ENCODE measurements around the gene GRID1. TPM values are rescaled to one million over a fixed set of nuclear protein-coding genes. Genes with fewer than 3 reads are reported as not detected.
A peak's percentile ranks its signal among the peaks of the same experiment; 100 is the strongest.
"Not testable (repeated sequence)": the region's sequence is repeated elsewhere in the genome, so short reads cannot be mapped to it uniquely, and the experiment has no call there.

The GRID1 gene
- polyA plus RNA-seq, 1 experiment: 0.49 TPM

GRCh38 chr10:86179153-86179524 is 187.5 kb downstream of the GRID1 start:
- no peak overlapping the region for H3K4me3 ChIP-seq (ENCODE audit: low read depth, low read length)
- H3K36me3 ChIP-seq (ENCODE audit: control insufficient read depth, insufficient read depth, low read length): no peaks in the 10 kb centered on the region
- CTCF ChIA-PET: no interaction called here
- no peak for DNase-seq (ENCODE audit: low read depth)
- no peaks in the 10 kb centered on the region for H3K27me3 ChIP-seq (ENCODE audit: control insufficient read depth, insufficient read depth, low read length)
- TF ChIP-seq, protein P1, sequence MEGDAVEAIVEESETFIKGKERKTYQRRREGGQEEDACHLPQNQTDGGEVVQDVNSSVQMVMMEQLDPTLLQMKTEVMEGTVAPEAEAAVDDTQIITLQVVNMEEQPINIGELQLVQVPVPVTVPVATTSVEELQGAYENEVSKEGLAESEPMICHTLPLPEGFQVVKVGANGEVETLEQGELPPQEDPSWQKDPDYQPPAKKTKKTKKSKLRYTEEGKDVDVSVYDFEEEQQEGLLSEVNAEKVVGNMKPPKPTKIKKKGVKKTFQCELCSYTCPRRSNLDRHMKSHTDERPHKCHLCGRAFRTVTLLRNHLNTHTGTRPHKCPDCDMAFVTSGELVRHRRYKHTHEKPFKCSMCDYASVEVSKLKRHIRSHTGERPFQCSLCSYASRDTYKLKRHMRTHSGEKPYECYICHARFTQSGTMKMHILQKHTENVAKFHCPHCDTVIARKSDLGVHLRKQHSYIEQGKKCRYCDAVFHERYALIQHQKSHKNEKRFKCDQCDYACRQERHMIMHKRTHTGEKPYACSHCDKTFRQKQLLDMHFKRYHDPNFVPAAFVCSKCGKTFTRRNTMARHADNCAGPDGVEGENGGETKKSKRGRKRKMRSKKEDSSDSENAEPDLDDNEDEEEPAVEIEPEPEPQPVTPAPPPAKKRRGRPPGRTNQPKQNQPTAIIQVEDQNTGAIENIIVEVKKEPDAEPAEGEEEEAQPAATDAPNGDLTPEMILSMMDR (IDR thresholded peaks at IDR 0.05; ENCODE audit: insufficient read depth, low read depth, low read length): no peak
- POLR2A ChIA-PET: no interaction called here

- TF ChIP-seq, protein P1 (IDR thresholded peaks at IDR 0.05; ENCODE audit: insufficient read depth, low read depth, low read length): peak; percentile 48
- Histone ChIP-seq H3K4me3 (ENCODE audit: low read depth, low read length) (no peak overlapping the region), H3K36me3 (ENCODE audit: control insufficient read depth, insufficient read depth, low read length) (no peaks in the 10 kb centered on the region), H3K27me3 (ENCODE audit: control insufficient read depth, insufficient read depth, low read length) (no peaks in the 10 kb centered on the region)
- ChIA-PET CTCF (no interaction called here), POLR2A (no interaction called here)
- DNase-seq (ENCODE audit: low read depth): no peak
These were observed 188.0 kb downstream of the GRID1 start for GRCh38 chr10:86178401-86179152.

DNA sequence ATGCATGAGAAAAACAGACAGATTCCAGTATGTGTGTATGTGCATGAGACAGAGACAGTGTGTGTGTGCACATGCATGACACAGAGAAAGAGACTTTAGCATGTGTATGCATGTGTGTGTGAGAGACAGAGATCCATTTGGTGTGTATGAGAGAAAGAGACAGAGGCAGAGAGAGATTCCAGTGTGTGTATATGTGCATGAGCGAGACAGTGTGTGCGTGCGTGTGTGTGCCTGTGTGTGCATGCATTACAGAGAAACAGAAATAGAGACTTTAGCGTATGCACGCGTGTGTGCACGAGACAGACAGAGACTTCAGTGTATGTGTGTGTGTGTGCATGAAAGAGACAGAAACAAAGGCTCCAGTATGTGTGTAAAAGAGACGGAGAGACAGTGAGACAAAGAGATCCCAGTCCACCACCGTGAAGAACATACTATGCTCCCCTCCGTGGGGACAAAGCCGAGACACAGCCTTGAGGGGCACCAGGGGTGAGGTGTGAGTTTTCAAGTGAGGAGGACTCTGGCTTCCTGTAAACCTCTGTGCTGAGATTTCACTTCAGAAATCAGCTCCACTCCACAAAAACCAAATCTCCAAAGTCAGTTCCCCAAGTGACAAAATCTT is 188.9 kb downstream of the GRID1 start:
- POLR2A ChIA-PET: no interaction called here
- CTCF ChIA-PET: no interaction called here

GRCh38 chr10:86176850-86177536 is 189.6 kb downstream of the GRID1 start:
- ChIA-PET POLR2A (no interaction called here), CTCF (interaction anchor here (1.2 kb wide), 1 partner anchor 38 kb away, joined by 4 read pairs; no protein-coding TSS in a partner anchor)
- Histone ChIP-seq H3K27me3 (ENCODE audit: control insufficient read depth, insufficient read depth, low read length) (no peaks in the 10 kb centered on the region), H3K4me3 (ENCODE audit: low read depth, low read length) (no peak overlapping the region), H3K36me3 (ENCODE audit: control insufficient read depth, insufficient read depth, low read length) (no peaks in the 10 kb centered on the region)
- TF ChIP-seq, protein P1 (IDR thresholded peaks at IDR 0.05; ENCODE audit: insufficient read depth, low read depth, low read length): no peak
- no peak for DNase-seq (ENCODE audit: low read depth)

More for the DNA sequence above, 188.9 kb downstream of the GRID1 start:
- Histone ChIP-seq H3K27me3 (ENCODE audit: control insufficient read depth, insufficient read depth, low read length) (no peaks in the 10 kb centered on the region), H3K36me3 (ENCODE audit: control insufficient read depth, insufficient read depth, low read length) (no peaks in the 10 kb centered on the region), H3K4me3 (ENCODE audit: low read depth, low read length) (no peak overlapping the region)
- TF ChIP-seq, protein P1 (IDR thresholded peaks at IDR 0.05; ENCODE audit: insufficient read depth, low read depth, low read length): no peak
- DNase-seq (ENCODE audit: low read depth): no peak

GRCh38 chr10:86175476-86175875 is 191.1 kb downstream of the GRID1 start:
- H3K4me3 ChIP-seq (ENCODE audit: low read depth, low read length); DNase-seq (ENCODE audit: low read depth); CTCF ChIA-PET; H3K36me3 ChIP-seq (ENCODE audit: control insufficient read depth, insufficient read depth, low read length); H3K27me3 ChIP-seq (ENCODE audit: control insufficient read depth, insufficient read depth, low read length); POLR2A ChIA-PET: not testable (repeated sequence)
